ENCODE measurements around the gene RIPOR3. TPM values are rescaled to one million over a fixed set of nuclear protein-coding genes. Genes with fewer than 3 reads are reported as not detected.
A peak's percentile ranks its signal among the peaks of the same experiment; 100 is the strongest.

The RIPOR3 gene
- total and polyA plus RNA-seq, 2 experiments from 2014 or later: 5.6 to 5.7 TPM

DNA sequence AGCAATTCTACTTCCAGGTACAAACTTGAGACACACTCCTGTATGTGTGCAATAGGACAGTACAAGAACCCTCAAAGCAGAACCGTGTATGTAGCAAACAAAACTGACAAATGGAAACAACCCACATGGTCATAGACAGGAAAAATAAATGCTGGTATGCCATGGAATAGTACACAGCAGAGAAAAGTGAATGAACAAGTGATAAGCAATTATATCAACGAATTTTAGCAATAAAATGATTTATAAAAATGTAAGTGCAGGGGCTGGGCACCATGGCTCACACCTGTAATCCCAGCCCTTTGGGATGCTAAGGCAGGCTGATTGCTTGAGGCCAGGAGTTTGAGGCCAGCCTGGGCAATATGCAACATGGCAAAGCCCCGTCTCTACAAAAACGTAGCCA lies 9.3 kb downstream of the RIPOR3 start:
- H3K27ac ChIP-seq: no peak overlapping the region

DNA sequence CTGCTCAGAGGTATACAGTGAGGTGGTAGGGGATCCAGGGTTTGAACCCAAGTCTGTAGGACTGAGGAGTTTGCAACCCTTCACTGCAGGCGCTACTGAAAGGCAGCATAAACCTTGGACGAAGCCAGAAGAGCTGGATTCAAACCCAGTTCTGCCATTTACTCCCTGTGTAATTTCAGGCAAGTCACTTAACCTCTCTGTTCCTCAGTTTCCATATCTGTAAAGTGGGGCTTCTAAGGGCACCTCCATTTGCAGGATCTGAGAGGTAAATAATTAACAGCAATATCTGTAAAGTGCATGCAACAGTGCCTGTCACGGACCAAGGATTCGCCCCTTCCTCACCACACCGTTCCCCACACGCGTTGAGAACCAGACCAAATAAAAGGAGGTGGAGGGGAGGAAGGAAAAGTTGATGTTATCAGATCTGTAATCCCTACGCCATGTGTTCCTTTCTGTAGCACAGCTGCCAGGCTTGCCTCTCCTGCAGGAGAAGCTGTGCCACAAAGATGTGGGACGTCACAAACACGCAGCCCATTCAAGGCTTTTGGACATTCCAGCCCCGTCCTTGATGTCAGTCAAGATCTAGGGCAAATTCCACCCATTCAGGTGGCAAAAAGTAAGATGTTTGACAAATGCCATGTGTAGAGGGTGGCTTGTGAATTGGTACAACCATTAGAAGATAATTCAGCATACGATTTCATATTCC lies 9.8 kb downstream of the RIPOR3 start:
- Histone ChIP-seq H3K9me2 (replicated peaks; ENCODE audit: insufficient read depth) (no peaks in the 10 kb centered on the region), H3K27ac (no peak overlapping the region)
- 83% methylated on average over 12 of the region's 12 CpGs for WGBS (ENCODE audit: low lambda C conversion rate, missing lambda C conversion rate)

More for the DNA sequence above, 9.3 kb downstream of the RIPOR3 start:
- Histone ChIP-seq H4K20me1 (ENCODE audit: insufficient read depth, poor library complexity, severe bottlenecking) (no peaks in the 10 kb centered on the region), H3K4me2 (no peak overlapping the region), H3K79me2 (no peaks in the 10 kb centered on the region), H3K4me3 (no peak overlapping the region), H3K9me2 (replicated peaks; ENCODE audit: insufficient read depth) (no peaks in the 10 kb centered on the region), H2AFZ (no peak overlapping the region), H3K9me3 (ENCODE audit: low read depth) (no peaks in the 10 kb centered on the region), H3K27me3 (no peaks in the 10 kb centered on the region), H3K4me1 (ENCODE audit: insufficient read depth) (peaks cover 24% of the 10 kb centered on the region), H3K36me3 (replicated peaks; ENCODE audit: insufficient read depth, low read depth) (no peaks in the 10 kb centered on the region)
- TF ChIP-seq EZH2phosphoT487 (IDR thresholded peaks at IDR 0.05; ENCODE audit: low read depth, severe bottlenecking, unreplicated experiment): no peak
- TF ChIP-seq EZH2 (IDR thresholded peaks at IDR 0.05; ENCODE audit: borderline replicate concordance): no peak
- TF ChIP-seq, protein P1, sequence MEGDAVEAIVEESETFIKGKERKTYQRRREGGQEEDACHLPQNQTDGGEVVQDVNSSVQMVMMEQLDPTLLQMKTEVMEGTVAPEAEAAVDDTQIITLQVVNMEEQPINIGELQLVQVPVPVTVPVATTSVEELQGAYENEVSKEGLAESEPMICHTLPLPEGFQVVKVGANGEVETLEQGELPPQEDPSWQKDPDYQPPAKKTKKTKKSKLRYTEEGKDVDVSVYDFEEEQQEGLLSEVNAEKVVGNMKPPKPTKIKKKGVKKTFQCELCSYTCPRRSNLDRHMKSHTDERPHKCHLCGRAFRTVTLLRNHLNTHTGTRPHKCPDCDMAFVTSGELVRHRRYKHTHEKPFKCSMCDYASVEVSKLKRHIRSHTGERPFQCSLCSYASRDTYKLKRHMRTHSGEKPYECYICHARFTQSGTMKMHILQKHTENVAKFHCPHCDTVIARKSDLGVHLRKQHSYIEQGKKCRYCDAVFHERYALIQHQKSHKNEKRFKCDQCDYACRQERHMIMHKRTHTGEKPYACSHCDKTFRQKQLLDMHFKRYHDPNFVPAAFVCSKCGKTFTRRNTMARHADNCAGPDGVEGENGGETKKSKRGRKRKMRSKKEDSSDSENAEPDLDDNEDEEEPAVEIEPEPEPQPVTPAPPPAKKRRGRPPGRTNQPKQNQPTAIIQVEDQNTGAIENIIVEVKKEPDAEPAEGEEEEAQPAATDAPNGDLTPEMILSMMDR (IDR thresholded peaks at IDR 0.05; ENCODE audit: poor library complexity): no peak
- DNase-seq (ENCODE audit: low spot score): no peak
- WGBS (ENCODE audit: low lambda C conversion rate, missing lambda C conversion rate): 94% methylated on average over 4 of the region's 4 CpGs

DNA sequence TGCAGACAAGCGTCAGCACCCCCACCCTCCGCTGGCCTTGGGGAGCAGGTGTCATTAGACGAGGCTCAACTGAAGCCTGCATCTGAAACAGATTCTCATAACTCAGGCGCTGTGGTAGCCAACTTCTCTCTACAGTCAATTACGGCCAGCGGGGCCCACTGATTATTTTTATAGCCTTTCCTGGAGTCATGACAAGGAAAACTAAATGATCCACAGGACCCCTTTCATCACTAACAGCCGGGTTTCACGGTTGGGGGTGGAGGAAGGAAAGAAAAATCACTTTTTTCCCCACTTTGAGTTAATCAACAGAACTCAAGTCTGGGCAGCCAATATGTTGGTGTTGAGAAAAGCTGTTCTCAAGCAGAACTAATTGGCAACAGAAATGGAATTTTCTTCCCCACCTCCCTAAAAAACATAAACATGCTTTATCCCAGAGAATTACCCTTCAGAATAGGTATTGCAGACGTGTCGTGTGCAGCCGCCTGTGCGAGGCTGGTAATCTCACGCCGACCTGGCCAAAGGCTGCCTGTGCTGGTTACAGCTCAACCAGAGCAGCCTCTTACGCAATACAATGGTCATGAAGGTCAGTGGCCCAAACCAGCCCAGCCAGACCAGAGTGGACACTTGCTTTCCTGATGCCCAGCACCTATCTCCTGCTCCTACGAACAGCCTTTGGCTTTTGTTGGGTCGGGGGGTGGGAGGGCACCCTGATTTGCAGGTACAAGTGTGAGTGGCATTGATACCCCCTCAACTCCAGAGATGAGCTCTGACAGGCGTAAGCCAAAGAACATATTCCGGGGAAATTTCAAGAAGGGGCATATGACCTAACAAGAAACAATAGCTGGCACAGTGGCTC lies 11.0 kb downstream of the RIPOR3 start:
- Histone ChIP-seq H4K20me1 (ENCODE audit: insufficient read depth, poor library complexity, severe bottlenecking) (no peaks in the 10 kb centered on the region), H3K27ac (peak overlapping the region; percentile 65), H3K9me2 (replicated peaks; ENCODE audit: insufficient read depth) (no peaks in the 10 kb centered on the region), H3K4me3 (no peak overlapping the region), H3K9me3 (ENCODE audit: low read depth) (no peaks in the 10 kb centered on the region), H3K36me3 (replicated peaks; ENCODE audit: insufficient read depth, low read depth) (no peaks in the 10 kb centered on the region), H3K4me2 (peak overlapping the region; percentile 28), H3K27me3 (no peaks in the 10 kb centered on the region), H2AFZ (no peak overlapping the region), H3K4me1 (ENCODE audit: insufficient read depth) (peaks cover 19% of the 10 kb centered on the region), H3K79me2 (peaks cover under 1% of the 10 kb centered on the region)
- 61% methylated on average over 19 of the region's 19 CpGs for WGBS (ENCODE audit: low lambda C conversion rate, missing lambda C conversion rate)
- TF ChIP-seq, protein P1 (IDR thresholded peaks at IDR 0.05; ENCODE audit: poor library complexity): no peak
- no peak for TF ChIP-seq EZH2 (IDR thresholded peaks at IDR 0.05; ENCODE audit: borderline replicate concordance)
- no peak for TF ChIP-seq EZH2phosphoT487 (IDR thresholded peaks at IDR 0.05; ENCODE audit: low read depth, severe bottlenecking, unreplicated experiment)
- peak; percentile 71 for DNase-seq (ENCODE audit: low spot score)

More for the DNA sequence above, 9.8 kb downstream of the RIPOR3 start:
- DNase-seq (ENCODE audit: low spot score): no peak
- Histone ChIP-seq H3K36me3 (replicated peaks; ENCODE audit: insufficient read depth, low read depth) (no peaks in the 10 kb centered on the region), H3K4me3 (no peak overlapping the region), H4K20me1 (ENCODE audit: insufficient read depth, poor library complexity, severe bottlenecking) (no peaks in the 10 kb centered on the region), H3K4me1 (ENCODE audit: insufficient read depth) (peaks cover 21% of the 10 kb centered on the region), H2AFZ (no peak overlapping the region), H3K9me3 (ENCODE audit: low read depth) (no peaks in the 10 kb centered on the region), H3K79me2 (no peaks in the 10 kb centered on the region), H3K27me3 (no peaks in the 10 kb centered on the region), H3K4me2 (no peak overlapping the region)
- TF ChIP-seq EZH2 (IDR thresholded peaks at IDR 0.05; ENCODE audit: borderline replicate concordance) (no peak), EZH2phosphoT487 (IDR thresholded peaks at IDR 0.05; ENCODE audit: low read depth, severe bottlenecking, unreplicated experiment) (no peak)
- TF ChIP-seq, protein P1 (IDR thresholded peaks at IDR 0.05; ENCODE audit: poor library complexity): no peak

Data from hepatocyte (in vitro differentiated cells).